ENCODE data around the gene CPSF6.

DNA sequence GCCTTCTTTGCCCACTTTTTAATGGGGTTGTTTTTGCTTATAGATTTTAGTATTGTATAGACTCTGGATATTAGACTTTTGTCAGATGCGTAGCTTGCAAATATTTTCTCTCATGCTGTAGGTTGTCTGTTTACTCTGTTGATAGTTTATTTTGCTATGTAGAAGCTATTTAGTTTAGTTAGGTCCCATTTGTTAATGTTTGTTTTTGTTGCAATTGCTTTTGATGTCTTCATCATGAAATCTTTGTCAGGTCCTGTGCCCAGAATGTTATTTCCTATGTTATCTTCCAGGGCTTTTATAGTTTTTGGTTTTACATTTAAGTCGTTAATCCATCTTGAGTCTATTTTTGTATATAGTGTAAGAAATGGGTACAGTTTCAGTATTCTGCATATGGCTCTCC is 78.9 kb downstream of the CPSF6 start:
- TF ChIP-seq, protein P1, sequence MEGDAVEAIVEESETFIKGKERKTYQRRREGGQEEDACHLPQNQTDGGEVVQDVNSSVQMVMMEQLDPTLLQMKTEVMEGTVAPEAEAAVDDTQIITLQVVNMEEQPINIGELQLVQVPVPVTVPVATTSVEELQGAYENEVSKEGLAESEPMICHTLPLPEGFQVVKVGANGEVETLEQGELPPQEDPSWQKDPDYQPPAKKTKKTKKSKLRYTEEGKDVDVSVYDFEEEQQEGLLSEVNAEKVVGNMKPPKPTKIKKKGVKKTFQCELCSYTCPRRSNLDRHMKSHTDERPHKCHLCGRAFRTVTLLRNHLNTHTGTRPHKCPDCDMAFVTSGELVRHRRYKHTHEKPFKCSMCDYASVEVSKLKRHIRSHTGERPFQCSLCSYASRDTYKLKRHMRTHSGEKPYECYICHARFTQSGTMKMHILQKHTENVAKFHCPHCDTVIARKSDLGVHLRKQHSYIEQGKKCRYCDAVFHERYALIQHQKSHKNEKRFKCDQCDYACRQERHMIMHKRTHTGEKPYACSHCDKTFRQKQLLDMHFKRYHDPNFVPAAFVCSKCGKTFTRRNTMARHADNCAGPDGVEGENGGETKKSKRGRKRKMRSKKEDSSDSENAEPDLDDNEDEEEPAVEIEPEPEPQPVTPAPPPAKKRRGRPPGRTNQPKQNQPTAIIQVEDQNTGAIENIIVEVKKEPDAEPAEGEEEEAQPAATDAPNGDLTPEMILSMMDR (conservative IDR thresholded peaks at IDR 0.05; ENCODE audit: low read depth, low read length) = no peak
- no peak for TF ChIP-seq EZH2 (IDR thresholded peaks at IDR 0.05; ENCODE audit: borderline replicate concordance, low read depth, low read length, poor library complexity, severe bottlenecking)
